AG08396 (cell line): ENCODE measurements around the gene RTKN.
"Not testable (repeated sequence)": the region's sequence is repeated elsewhere in the genome, so short reads cannot be mapped to it uniquely, and the experiment has no call there.

ENCODE experiments used
- DNase-seq: peaks from one replicate; pipeline ENCODE4 v3.0.0; 2012; ENCODE audit warnings: low spot score, mixed read lengths

The RTKN gene, protein sequence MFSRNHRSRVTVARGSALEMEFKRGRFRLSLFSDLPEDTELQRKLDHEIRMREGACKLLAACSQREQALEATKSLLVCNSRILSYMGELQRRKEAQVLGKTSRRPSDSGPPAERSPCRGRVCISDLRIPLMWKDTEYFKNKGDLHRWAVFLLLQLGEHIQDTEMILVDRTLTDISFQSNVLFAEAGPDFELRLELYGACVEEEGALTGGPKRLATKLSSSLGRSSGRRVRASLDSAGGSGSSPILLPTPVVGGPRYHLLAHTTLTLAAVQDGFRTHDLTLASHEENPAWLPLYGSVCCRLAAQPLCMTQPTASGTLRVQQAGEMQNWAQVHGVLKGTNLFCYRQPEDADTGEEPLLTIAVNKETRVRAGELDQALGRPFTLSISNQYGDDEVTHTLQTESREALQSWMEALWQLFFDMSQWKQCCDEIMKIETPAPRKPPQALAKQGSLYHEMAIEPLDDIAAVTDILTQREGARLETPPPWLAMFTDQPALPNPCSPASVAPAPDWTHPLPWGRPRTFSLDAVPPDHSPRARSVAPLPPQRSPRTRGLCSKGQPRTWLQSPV

DNA sequence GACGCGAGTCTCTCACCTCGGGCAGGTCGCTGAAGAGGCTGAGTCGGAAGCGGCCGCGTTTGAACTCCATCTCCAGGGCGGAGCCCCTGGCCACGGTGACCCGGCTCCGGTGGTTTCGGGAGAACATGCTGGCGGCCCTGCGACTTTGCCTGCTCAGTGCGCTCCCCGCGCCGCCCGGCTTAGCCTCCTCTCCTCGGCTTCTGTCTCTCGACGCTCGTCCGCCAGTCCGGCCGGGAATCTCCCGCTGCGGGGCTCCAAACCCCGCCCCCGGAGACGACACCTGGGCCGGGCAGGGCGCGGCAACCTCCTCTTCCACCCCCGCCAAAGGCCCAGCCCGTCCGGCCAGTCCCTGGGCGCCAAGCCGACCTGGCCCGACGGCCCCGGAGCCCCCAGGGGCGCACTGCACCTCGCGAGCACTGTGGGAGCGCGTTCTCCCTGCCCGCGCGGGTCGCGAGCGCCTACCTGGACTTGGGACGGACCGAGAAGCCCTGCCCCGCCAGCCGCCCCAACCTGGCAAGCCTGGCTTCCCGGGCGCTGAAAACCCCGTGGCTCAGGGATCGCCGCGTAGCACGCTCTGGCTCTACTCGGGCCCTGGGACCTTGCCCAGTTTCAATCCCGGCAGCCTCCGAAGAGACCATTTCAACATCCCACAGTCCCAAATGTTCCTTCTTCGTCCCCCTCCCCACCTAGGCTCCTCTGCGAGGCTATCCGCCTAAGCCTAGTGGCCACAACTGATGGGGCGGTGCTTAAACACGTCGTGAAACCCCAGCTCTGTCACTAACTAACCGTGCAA, at the start of gene RTKN:
RTKN (minus strand) TSS at position 248 of the 793 bp plus-strand sequence; CDS start at position 127, 121 bp downstream.
- DNase-seq, result no peak

DNA sequence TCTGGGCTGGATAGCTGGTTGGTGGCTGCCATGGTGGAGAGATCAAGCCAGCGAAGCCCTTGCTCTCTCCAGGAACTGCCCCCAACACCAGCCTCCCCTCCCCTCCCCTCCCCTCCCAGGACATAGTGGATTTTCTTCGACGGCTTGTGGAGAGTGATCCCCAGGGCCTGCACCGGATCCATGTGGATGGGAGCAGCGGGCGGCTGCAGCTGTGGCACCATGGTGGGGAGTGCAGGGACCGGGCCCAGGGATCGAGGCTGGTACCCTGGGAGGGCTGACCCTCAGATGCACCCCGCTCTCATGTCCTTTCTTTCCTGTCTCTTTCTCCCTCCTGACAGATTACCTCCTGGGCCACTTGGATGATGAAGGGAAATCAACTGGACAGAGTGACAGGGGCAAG, 48.2 kb upstream of the RTKN start:
- no peak for DNase-seq

DNA sequence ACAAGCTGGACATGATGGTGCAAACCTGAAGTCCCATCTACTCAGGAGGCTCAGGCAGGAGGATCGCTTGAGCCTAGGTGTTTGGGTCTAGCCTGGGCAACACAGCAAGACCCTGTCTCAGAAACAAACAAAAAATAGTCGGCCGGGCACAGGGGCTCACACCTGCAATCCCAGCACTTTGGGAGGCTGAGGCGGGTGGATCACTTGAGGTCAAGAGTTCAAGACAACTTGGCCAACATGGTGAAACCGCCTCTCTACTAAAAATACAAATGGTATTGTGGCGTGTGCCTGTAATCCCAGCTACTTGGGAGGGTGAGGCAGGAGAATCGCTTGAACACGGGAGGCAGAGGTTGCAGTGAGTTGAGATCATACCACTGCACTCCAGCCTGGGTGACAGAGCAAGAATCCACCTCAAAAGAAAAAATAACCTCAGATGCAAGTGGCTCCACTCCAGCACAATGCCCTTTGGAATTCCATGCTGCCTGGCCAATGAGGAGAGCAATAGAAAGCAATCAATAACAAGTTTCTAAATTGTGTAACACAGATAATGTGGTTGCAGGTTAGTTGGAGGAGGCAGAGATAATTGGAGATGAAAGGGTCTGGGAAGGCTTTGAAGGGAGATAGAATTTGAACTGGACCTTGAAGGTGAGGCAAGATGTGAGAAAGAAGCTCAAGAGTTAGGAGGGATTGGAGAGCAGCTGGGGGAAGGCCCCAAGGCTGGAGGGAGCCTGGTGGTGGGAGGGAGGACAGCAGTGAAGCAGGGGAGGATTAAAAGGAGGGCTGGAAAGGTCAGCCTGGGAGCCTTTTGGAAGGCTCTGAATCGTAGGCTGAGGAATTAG, 47.1 kb upstream of the RTKN start:
- DNase-seq, result no peak

DNA sequence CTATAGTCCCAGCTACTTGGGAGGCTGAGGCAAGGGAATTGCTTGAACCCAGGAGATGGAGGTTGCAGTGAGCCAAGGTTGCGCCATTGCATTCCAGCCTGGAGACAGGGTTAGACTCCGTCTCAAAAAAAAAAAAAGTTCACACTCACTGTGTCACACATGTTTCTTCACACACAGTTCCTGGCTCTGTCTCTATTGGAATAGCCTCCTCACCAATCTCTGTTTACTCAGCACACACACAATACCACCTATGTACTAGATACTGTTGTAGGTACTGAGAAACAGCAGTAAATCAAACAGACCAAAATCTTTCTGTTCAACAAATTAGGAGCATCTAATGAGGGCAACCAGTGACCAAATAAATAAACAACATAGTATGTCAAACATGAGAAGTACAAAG, 44.4 kb upstream of the RTKN start:
- DNase-seq, result no peak

DNA sequence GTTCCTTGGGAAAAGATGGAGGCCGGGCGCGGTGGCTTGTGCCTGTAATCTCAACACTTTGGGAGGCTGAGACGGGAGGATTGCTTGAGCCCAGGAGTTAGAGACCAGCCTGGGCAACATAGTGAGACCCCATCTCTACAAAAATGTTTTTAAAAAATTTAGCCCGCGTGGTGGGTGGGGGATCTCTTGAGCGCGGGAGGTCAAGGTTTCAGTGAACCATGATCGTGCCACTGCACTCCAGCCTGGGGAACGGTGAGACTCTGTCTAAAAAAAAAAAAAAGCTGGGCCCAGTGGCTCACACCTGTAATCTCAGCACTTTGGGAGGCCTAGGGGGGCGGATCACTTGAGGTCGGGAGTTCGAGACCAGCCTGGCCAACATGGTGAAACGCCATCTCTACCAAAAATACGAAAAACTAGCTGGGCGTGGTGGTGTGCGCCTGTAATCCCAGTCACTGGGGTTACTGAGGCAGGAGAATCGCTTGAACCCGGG, 42.0 kb upstream of the RTKN start:
- DNase-seq, result not testable (repeated sequence)

DNA sequence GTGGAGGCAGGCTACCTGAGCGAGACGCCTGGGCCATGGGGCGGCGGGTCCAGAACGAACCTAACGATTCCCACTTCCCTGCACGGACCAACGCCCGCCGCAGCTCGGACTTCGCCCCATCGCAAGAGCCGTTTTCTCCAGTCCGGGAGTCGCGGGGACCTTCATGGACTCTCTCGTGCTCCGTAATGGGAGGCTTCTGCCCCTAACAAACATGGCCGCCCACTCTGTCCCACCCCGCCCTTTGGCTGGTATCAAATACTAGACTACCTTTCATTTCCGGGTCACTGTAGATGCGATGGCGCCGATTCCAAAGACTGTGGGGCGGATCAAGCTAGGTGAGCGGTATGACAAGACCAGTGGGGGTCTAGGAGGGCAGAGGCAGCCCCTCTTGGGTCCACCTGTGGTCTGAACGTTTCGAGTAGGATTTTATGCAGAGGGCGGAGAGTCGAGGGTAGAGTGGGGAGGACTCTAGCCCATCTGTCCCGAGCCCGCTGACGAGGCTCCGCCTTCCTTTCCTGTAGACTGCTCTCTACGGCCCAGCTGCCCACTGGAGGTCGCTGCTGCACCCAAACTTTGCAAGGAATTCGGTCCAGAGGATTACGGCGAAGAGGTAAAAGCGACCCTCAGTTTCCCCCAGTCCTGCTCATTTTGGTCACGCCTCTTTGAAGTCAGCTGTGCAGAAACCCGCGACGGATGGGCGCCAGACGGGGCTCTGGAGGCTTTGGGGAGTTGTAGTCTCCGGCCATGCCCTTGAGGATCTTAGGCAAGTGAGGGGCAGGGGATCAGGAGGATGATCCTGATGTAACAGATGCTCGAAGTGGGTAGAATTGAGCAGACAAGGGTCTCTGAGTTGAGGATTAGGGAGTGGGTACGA, 41.3 kb upstream of the RTKN start, which contains the start of the genes CCDC142 and TTC31:
CCDC142 (minus strand) TSS at position 198 of the 874 bp plus-strand sequence; CDS start at position 37, 161 bp downstream.
TTC31 (plus strand) TSS at position 281 of the 874 bp plus-strand sequence; CDS start at position 296, 15 bp downstream.
- DNase-seq, result peak; percentile 92

DNA sequence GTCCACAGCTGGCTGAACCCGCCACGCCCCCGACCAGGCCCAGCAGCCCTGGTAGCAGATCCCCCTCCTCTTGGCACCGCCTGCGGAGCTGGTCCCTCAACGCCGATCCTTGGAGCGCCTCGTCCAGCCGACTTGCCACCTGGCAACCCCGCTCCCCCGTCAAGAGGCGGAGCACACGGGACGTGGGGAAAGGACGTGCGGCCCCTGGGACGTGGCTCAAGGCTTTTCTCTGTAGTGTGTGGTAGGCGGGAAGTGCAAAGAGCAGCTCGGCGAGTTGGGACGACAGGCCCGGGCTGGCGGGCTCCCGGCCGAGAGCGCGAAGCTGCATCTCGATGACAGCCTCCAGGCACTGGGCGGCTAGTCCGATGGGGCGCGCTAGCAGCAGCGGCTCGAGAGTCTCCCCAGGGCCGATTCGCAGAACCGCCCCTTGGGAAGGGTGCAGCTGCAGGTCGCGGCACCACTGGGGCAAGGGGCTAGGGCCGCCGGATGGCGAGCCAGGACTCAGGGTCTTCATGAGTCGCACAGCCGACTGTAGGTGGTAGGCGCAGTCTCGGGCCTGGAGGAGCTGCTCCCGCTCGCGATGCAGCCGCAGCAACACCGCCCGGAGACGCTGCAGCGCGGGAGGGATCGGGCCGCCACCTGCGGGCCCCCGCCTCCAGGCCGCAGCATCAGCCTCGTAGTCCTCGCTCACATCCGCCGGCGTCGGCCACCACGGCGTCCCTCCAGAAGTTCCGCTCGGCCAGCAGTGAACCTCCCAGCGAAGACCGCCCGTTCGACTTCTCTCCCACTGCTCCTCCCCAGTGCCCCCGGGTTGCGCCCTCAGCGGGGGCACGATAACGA, 40.4 kb upstream of the RTKN start:
- peak; percentile 44 for DNase-seq

DNA sequence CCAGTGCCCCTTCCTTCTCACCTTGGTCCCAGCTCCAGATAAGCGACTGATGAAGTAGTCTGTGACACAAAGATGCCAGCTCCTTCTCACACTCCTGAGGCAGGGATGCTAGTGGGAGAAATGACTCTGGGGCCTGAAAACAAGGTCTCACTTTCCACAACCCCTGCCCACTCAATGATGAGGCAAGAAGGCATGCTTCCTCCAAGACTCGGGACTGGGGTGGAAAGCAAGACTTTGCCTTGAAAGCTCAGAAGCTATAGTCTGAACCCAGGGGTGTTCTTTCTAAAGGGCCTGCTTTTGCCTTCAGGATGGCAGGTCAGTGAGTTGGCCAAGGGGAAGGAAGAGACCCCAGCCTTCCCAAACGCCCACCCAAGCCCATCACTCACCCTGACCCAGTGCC, 39.7 kb upstream of the RTKN start:
- DNase-seq, result no peak

DNA sequence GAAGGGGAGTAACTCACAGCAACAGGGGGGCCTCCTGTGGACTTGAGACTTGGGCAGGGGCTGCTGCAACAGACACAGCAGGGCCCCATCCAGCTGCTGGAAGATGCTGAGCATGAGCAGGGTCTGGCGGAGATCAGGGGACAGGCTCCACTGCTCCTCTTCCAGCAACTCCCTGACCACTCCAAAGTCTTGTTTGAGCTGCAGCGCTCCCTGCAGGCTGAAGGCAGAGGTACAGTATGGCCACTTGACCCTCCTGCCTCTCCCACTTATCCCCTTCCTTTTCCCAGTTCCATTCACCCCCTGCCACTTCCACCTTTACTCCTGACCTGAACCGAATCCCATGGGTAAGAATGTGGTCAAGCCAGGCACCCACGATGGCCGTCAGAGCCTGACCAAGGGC, 33.2 kb upstream of the RTKN start:
- no peak for DNase-seq

DNA sequence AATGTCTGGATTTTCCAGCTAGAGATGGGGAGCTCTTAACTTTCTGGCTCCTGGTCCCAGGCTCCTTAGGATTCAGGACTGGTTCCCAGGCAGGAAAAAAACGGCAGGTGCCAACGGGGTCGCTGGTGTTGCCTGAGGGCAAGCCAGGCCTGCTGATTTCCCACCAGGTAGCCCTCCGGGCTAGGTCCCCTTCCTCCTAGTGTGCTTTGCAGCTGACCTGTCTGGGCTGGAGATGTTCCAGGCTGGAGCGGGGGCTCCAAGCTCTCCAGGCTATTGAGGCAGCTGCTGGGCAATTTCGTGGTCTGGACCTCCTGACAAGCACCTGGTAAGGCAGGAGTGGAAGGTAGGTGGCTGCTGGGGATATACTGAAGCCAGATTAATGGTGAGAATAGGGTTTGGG, 32.7 kb upstream of the RTKN start:
- no peak for DNase-seq

DNA sequence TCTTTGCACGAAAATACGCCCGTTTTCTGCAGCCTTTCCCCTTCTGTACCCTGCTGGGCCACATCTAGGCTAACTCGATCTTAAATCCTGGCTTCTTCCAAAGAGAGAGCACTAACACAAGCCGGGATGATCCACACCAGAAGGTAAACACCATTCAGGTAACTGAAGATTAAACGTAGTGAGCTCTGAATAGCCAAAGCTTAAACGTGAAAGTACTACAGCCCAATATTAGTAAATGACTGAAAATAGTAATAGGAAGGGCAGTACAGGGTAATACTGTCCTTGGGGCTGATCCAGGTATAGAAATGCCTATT, 31.2 kb upstream of the RTKN start:
- DNase-seq, result no peak

DNA sequence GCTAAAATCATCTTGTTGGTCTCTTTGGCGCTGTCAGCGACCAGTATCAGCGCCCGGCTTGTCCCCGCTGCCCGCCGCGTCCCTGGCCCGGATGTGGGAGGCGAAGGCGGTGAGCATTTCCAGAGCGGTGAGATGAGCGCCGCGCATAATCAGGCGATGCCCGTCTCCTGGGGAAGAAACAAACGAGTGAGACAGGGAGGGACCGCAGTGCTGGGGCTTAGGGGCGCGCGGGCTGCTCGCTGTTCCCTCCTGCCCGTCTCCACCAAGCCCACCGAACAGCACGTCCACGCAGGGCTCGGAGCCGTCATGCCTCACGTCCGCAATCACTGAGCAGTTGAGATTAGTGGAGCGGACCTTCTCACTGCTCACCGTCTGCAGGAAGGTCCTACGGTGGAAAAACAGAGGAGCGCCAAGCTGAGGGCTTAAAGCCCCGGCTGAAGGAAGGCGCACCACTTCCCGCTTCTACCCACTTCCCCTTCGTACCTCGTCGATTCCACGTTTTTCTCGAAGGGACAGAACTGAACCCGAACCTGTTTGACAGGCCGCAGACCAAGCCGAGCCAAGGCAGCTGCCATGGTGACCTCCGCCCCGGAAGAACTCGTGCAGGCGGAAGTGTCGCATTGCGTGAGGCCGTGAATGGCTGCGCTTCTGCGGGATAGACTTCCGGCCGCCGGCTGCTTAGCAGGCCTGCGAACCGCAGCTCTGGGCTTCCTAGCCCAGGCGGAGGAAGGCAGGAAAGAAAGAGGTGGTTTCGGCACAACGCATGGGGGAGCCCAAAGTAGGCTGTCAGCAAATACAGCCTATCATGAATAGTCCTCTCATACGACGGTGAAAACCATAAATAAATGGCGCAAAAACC, 30.6 kb upstream of the RTKN start, which contains the start of gene MRPL53:
MRPL53 (minus strand) TSS at position 595 of the 859 bp plus-strand sequence; CDS start at position 575, 20 bp downstream.
- DNase-seq, result peak; percentile 85

DNA sequence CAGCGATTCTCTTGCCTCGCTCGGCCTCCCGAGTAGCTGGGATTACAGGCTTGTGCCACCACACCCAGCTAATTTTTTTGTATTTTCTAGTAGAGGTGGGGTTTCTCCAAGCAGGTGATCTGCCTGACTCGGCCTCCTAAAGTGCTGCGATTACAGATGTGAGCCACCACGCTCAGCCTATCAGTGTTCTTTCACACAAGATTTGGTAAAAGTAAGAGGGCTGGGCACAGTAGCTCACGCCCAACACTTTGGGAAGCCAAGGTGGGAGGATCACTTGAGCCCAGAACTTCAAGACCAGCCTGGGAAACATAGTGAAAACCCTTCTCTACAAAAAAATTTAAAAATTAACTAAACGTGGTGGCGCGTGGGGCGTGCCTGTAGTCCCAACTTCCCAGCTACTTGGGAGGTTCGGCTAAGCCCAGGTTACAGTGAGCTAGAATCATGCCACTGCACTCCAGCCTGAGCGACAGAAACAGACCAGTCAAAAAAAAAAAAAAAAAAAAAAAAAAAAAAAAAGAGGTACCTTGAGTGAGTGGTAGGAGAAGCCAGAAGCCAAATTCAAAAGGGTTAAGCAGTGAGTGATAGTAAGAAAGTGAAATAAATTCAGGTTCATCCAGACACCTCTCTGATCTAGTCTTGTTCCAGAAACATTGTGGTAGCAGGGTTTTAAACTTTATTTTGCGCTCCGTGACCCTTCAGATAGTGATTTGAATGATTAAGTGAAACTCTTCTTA, 29.8 kb upstream of the RTKN start:
- DNase-seq, result no peak

DNA sequence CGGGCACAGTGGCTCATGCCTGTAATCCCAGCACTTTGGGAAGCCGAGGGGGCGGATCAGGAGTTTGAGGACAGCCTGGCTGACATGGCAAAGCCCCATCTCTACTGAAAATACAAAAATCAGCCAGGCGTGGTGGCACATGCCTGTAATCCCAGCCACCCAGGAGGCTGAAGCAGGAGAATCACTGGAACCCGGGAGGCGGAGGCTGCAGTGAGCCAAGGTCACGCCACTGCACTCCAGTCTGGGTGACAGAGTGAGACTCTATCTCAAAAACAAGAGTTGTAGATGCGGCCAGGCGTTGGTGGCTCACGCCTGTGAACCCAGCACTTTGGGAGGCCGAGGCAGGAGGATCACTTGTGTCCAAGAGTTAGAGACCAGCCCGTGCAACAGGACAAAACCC, 29.0 kb upstream of the RTKN start:
- not testable (repeated sequence) for DNase-seq

DNA sequence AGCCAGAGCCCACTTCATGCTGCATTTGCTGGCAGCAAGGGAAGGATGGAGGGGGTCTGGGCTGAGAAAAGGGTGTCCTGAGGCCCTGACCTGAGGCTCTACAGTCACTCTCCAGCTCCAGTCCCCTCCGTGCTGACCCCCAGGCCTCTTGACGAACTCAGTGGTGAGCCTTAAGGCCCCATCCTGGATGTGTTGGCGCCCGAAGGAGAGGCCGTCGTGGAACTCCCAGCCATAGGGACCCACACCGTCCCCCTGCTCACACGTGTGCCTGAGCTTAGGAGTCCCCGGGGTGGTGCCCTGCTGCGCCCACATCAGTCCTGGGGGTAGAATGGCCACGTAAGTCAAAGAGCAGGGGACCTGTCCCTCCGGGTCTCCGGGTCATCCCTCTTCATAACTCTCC, 22.7 kb upstream of the RTKN start:
- no peak for DNase-seq

DNA sequence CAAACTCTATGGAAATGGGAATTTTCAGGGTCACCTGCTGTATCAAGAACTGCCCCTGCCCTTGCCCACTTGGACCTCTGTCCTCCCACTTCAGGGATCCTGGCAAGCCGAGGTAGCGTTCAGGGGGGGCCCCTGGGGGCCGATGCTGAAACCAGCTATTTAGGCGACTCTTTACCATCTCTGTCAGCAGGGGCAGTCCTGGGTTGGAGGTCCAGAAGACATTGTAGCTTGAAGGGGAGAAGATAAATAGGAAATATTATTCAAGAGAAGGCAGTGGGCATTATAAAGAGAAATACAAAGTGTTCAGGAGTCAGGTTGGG, 21.0 kb upstream of the RTKN start:
- no peak for DNase-seq

DNA sequence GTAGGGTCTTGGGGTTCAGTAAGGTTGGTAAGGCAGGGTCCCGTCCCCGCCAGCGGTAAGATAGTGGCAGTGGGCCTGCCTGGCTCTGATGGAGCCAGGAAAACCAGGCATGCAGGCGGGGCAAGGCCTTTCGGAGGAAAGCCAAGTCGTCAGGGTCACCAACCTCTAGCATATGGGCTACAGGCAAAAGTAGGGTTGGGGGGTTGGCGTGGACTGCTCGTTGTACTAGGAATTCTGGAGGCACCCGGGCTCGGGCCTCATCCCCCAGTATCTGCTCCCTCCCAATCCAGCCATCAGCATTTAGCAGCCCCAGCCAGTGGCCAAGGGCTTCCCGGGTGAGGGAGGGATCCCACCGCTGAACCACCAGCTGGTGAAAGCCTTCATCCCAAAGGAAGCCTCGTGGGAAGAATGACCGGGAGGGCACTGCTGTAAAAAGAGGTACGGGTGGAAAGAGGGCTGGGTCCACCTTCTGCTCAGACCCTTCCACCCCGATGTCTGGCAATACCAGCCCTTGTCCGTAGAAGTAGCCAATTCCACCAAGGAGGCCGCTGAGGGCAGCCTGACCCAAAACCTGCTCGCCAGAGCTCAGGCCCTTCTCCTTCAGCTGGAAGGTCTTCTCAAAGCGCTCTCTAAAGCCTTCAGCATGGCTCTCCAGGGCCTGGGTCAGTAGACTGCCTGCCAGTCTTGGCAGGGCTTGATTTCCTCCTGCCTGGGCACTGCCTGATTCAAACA, 20.5 kb upstream of the RTKN start:
- DNase-seq, result no peak
